HUES64 (cell line): ENCODE data around the gene MEGF11.
"Not testable (repeated sequence)": the region's sequence is repeated elsewhere in the genome, so short reads cannot be mapped to it uniquely, and the experiment has no call there.

Experiments used
- H3K27ac ChIP-seq: 2 replicates; pipeline ENCODE4 v1.7.0; 2013; ENCODE audit warnings: low read depth, low read length, inconsistent platforms
- H3K27me3 ChIP-seq: 2 replicates; pipeline ENCODE4 v1.6.1; 2013; ENCODE audit warnings: mild to moderate bottlenecking, low read length; ENCODE audit not compliant: insufficient read depth
- H3K36me3 ChIP-seq: 2 replicates; pipeline ENCODE4 v1.6.1; 2013; ENCODE audit warnings: mild to moderate bottlenecking, low read length; ENCODE audit not compliant: insufficient read depth
- H3K4me1 ChIP-seq: 2 replicates; pipeline ENCODE4 v1.6.1; 2013; ENCODE audit warnings: mild to moderate bottlenecking, low read length, moderate library complexity; ENCODE audit not compliant: insufficient read depth
- H3K4me3 ChIP-seq: 2 replicates; pipeline ENCODE4 v1.5.1; 2013; ENCODE audit warnings: mild to moderate bottlenecking, low read length, moderate library complexity
- H3K9ac ChIP-seq: 2 replicates; pipeline ENCODE4 v1.6.1; 2013; ENCODE audit warnings: mild to moderate bottlenecking, low read depth, low read length
- H3K9me3 ChIP-seq: 2 replicates; pipeline ENCODE4 v1.6.1; 2013; ENCODE audit warnings: low read depth, low read length; ENCODE audit not compliant: insufficient read depth
- WGBS: fragments of 150-250, 120-280 bp; methylation state at CpG from one replicate; pipeline ENCODE4 v1.1.7; 2013; ENCODE audit warnings: missing lambda C conversion rate; 5-methylcytosine and 5-hydroxymethylcytosine counted together

The MEGF11 gene

DNA sequence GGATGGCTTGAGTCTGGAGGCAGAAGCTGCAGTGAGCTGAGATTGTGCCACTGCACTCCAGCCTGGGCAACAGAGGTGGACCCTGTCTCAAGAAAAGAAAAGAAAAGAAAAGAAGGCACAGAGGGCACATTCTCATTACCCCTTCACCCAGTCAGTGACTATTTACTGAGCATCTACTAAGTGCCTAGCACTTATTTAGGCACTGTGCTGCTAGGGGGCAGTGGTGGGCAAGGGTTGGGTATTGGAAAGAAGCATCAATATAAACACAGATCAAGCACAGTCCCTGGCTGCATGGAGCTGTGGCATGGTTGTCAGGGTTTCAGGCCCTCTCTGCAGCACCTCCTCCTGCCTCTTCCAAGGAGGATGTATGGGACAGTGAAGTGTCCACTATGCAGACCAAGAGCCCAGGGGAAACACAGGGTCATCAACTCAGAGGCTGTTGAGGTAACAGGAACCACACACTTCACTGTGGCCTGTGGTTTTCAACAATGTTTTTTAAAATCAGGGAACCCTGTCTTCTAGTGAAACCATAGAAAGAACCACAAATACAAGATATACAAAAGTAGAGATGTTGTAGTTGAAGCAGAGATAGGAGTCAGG lies 245.8 kb downstream of the MEGF11 start:
- H3K9ac ChIP-seq: no peak overlapping the region
- no peak overlapping the region for H3K27ac ChIP-seq
- no peaks in the 10 kb centered on the region for H3K9me3 ChIP-seq
- H3K27me3 ChIP-seq: no peaks in the 10 kb centered on the region
- H3K4me1 ChIP-seq: peaks cover 5% of the 10 kb centered on the region; the same call in 1 of the 2 replicates
- no peak overlapping the region for H3K4me3 ChIP-seq
- H3K36me3 ChIP-seq: no peaks in the 10 kb centered on the region

DNA sequence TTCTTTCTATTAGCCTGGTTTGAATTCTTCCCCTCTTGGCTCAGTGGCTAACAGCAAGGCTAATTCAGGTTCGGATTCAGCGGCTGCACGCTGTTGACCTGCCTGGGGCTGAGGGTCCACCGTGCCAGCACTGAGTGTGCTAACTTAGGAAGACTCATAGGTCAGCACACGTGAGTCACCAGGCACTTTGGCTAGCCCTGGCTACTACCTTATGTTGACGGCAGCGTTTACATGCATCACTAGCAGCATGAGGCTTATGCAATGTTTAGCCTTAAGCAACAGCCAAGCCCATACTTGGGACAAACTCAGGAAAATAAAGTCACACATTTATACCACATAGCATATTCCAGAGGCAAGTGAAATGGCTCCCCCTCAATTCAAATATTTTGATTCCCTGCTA lies 246.6 kb downstream of the MEGF11 start:
- Histone ChIP-seq H3K4me3 (no peak overlapping the region), H3K36me3 (no peaks in the 10 kb centered on the region), H3K9ac (no peak overlapping the region), H3K4me1 (peaks cover 9% of the 10 kb centered on the region; the same call in 1 of the 2 replicates), H3K27ac (no peak overlapping the region), H3K9me3 (no peaks in the 10 kb centered on the region), H3K27me3 (no peaks in the 10 kb centered on the region)
- 59% methylated on average over 7 of the region's 7 CpGs for WGBS

DNA sequence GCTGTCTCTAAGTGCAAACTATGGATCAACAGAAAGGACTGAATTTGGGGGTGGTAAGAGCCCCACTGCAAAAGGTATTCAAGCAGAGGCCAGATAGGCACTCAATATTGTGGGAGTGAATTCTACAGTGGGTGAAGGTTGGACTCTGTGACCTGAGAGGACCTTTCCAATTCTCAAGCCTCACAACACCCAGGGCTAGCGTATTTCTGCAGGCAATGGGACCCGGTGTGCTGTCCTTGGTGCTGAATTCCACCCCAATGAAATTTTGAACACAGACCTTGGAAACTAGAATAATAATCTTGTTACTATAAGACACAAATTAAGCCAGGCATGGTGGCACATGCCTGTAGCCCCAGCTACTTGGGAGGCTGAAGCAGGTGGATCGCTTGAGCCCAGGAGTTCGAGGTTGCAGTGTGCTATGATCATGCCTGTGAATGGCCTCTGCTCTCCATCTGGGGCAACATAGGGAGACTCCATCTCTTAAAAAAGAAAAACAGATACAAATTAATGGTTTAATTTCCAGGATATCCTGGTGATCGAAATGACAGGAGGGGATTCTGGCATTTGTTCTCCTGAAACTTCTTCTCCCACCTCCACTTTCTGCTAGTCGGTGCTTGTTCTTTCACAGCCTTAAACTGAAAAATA lies 248.8 kb downstream of the MEGF11 start:
- 55% methylated on average over 6 of the region's 6 CpGs for WGBS

DNA sequence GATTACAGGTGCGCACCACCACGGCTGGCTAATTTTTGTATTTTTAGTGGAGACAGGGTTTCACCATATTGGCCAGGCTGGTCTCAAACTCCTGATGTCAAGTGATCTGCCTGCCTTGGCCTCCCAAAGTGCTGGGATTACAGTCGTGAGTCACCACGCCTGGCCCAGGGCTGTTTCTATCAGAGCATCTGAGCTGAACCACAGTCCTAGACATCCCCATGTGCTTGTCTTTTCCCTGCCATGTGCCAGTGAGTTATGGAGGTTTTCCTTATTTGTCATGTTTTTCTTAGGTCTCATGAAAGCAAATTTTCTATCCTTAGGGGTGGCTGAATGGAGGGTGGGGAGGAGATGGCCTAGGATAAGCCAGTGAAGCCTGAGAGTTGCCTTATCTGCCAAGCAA lies 250.4 kb downstream of the MEGF11 start:
- WGBS: 97% methylated on average over 4 of the region's 4 CpGs
- not testable (repeated sequence) for H3K36me3 ChIP-seq, H3K4me3 ChIP-seq

More for the DNA sequence above, 248.8 kb downstream of the MEGF11 start:
- H3K27ac ChIP-seq: no peak overlapping the region
- peaks cover 13% of the 10 kb centered on the region; the same call in 1 of the 2 replicates for H3K4me1 ChIP-seq
- no peaks in the 10 kb centered on the region for H3K36me3 ChIP-seq
- H3K27me3 ChIP-seq: no peaks in the 10 kb centered on the region
- H3K9ac ChIP-seq: no peak overlapping the region
- H3K4me3 ChIP-seq: no peak overlapping the region
- H3K9me3 ChIP-seq: no peaks in the 10 kb centered on the region

DNA sequence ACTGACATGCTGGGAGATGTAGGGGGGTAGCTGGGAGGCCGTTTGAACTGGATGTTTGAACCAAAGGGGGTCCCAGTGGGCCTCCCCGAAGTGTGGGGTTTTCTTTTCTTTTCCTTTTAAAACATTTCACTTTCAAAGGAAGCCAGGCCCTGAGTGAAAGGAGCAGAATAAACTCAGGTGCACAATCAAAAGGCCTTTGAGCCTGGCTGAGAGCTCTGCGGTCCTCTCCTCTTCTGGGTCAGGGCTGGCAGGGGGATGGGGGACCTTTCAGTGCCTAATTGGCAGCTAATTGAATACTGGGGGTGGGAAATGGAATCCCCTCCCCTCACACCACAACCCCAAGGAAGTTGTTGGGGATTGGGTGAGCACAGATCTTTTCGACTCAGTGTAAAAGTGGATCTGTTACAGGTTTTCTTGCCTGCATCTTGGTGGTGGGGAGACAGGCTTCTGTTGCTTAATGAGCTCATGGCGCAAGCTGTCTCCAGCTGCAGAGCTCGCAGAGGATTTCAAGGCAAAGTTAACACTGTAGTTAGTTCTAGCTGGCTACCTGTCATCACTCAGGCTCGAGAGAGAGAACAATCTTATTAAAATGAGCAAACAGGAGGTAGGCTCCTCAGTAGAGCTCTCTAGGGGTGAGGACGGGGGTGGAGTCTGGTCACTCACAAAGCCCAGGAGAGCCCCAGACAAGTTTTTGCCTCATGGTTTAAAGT lies 251.7 kb downstream of the MEGF11 start:
- Histone ChIP-seq H3K9me3 (no peaks in the 10 kb centered on the region), H3K27me3 (no peaks in the 10 kb centered on the region), H3K4me3 (no peak overlapping the region), H3K27ac (no peak overlapping the region), H3K4me1 (peaks cover 8% of the 10 kb centered on the region; the same call in 1 of the 2 replicates), H3K9ac (no peak overlapping the region), H3K36me3 (no peaks in the 10 kb centered on the region)
- WGBS: 37% methylated on average over 7 of the region's 8 CpGs

More for the DNA sequence above, 250.4 kb downstream of the MEGF11 start:
- not testable (repeated sequence) for H3K27ac ChIP-seq, H3K27me3 ChIP-seq, H3K9me3 ChIP-seq, H3K4me1 ChIP-seq, H3K9ac ChIP-seq

DNA sequence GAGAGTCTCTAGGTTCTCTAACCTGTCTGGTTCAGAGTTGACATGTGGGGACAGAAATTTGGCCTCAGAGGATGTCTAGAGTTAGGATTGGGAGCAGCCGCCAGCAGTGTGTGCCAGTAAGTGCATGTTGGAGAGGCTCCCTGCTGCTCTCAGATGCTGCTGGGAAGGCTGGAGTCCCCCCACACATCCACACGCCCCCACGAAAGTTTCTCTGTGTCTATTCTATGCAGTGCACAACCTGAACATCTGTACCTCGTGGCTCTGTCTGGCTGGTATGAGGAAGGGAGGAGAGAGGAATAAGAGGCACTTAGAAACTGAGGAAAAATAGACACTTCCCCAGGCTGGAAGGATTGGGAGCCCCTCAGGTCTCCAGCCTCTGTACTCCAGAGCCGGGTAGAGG lies 252.5 kb downstream of the MEGF11 start:
- no peak overlapping the region for H3K27ac ChIP-seq
- H3K36me3 ChIP-seq: no peaks in the 10 kb centered on the region
- no peak overlapping the region for H3K4me3 ChIP-seq
- peaks cover 8% of the 10 kb centered on the region; the same call in 1 of the 2 replicates for H3K4me1 ChIP-seq
- no peaks in the 10 kb centered on the region for H3K9me3 ChIP-seq
- H3K27me3 ChIP-seq: no peaks in the 10 kb centered on the region
- WGBS: 84% methylated on average over 5 of the region's 5 CpGs
- H3K9ac ChIP-seq: no peak overlapping the region

DNA sequence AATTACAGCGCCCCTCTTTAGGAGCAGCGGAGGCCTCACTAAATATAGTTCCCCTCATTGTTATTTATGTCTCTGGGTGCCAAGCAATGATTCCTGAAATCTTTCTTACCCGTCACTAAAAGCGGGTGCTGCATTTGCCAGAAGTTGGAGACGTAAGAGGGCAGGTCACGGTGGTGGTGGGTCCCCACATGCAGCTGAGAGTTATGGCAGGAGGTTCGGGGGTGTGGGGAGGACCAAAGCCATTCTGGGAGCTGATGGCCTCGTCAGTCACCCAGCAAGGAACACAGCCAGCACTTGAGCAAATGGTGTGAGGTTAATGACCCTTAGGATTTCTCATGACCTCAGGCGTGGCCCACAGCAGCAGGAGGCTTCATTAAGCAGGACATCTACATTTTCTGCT lies 255.1 kb downstream of the MEGF11 start:
- Histone ChIP-seq H3K4me1 (peaks cover 8% of the 10 kb centered on the region; the same call in 1 of the 2 replicates), H3K27me3 (no peaks in the 10 kb centered on the region), H3K4me3 (no peak overlapping the region), H3K27ac (no peak overlapping the region), H3K36me3 (no peaks in the 10 kb centered on the region), H3K9ac (no peak overlapping the region), H3K9me3 (no peaks in the 10 kb centered on the region)
- 74% methylated on average over 9 of the region's 9 CpGs for WGBS

DNA sequence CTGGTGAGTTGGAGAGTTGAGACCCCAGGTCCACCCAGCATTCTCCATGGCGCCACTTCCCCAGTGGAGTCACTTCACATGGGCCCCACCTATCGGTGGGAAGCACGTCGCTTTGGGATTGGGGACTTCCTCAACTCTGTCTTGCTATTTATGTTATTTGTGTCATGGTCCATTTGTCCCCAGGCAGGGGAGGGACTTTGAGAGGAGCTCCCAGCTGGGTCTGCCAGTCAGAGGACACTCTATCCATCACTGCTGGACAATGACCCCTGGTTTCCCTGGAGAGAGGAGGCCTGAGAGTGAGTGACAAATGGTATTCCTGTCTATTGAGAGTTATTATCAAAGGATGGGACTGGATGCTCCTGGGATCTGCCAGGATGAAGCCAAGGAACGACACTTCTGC lies 256.6 kb downstream of the MEGF11 start:
- H3K27me3 ChIP-seq: no peaks in the 10 kb centered on the region
- 88% methylated on average over 5 of the region's 5 CpGs for WGBS

DNA sequence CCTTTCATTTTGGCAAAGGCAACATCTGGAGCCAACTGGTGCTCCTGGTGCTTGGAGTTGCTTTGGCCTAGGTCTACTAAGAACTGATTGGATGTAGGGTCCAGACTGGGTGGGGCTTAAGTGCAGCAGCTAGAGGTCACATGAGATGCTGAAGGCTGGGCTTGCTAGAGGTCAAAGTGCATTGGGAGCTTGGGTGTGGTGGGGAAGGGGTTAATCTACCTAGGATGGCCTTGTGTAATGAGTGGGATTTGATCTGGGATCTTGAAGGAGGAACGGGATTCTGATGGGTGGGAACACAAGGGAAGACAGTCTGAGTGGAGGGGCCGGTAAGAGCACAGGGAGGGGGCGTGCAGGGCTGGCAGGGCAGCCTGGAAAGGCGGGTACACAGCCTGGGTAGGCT lies 258.7 kb downstream of the MEGF11 start:
- Histone ChIP-seq H3K4me1 (peaks cover 17% of the 10 kb centered on the region), H3K9ac (no peak overlapping the region), H3K27me3 (no peaks in the 10 kb centered on the region), H3K4me3 (no peak overlapping the region), H3K27ac (no peak overlapping the region), H3K9me3 (no peaks in the 10 kb centered on the region), H3K36me3 (no peaks in the 10 kb centered on the region)
- WGBS: 88% methylated on average over 4 of the region's 4 CpGs

More for the DNA sequence above, 256.6 kb downstream of the MEGF11 start:
- Histone ChIP-seq H3K27ac (no peak overlapping the region), H3K9me3 (no peaks in the 10 kb centered on the region), H3K9ac (no peak overlapping the region), H3K4me3 (no peak overlapping the region), H3K4me1 (peaks cover 17% of the 10 kb centered on the region), H3K36me3 (no peaks in the 10 kb centered on the region)

DNA sequence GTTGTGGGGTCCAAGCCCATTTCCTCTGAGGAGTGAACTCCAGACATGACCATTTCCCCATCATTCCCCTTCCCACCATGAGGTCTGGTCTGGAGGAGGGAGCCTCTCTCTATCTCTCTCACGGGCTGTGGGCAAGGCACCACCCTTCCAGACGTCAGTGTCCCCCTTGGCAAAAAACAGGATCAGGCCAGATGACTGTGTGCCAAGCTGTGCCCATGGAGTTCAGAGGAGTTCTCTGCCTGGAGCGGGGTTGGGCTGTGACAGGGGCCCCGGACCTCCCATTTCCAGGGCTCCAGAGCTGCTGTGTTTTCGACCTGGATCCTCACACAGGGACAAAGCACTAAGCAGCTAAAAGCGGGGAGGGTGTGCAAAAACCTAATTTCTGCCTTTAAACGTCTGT lies 259.8 kb downstream of the MEGF11 start:
- Histone ChIP-seq H3K27ac (no peak overlapping the region), H3K4me1 (peaks cover 17% of the 10 kb centered on the region), H3K9ac (no peak overlapping the region), H3K27me3 (no peaks in the 10 kb centered on the region), H3K36me3 (no peaks in the 10 kb centered on the region), H3K4me3 (no peak overlapping the region), H3K9me3 (no peaks in the 10 kb centered on the region)
- 84% methylated on average over 7 of the region's 7 CpGs for WGBS

DNA sequence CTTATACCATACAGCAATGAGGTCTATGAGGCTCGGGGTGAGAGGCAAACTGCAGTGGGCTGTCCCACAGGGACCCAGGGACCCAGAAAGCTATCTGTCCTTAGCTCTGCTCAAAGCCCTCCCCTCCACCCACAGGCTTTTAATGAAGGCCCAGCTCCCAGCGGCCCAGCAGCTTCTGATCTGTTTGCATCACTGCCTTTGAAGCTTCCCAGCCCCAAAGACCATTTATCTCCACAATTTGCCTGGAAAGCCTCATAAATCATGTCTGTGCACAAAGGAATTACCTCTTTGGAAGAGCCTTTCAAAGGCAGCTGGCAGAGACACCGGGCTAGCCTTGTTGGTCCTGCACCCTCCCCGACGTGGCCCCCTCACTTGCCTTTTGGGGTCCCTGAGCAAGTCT lies 260.3 kb downstream of the MEGF11 start:
- H3K9ac ChIP-seq: no peak overlapping the region
- H3K36me3 ChIP-seq: no peaks in the 10 kb centered on the region
- WGBS: 85% methylated on average over 5 of the region's 5 CpGs
- no peak overlapping the region for H3K4me3 ChIP-seq
- H3K27me3 ChIP-seq: no peaks in the 10 kb centered on the region
- peaks cover 17% of the 10 kb centered on the region for H3K4me1 ChIP-seq
- H3K9me3 ChIP-seq: no peaks in the 10 kb centered on the region
- no peak overlapping the region for H3K27ac ChIP-seq
